ENCODE data around the gene CACNA1H.
"Not testable (repeated sequence)": the region's sequence is repeated elsewhere in the genome, so short reads cannot be mapped to it uniquely, and the experiment has no call there.

Gene CACNA1H

DNA sequence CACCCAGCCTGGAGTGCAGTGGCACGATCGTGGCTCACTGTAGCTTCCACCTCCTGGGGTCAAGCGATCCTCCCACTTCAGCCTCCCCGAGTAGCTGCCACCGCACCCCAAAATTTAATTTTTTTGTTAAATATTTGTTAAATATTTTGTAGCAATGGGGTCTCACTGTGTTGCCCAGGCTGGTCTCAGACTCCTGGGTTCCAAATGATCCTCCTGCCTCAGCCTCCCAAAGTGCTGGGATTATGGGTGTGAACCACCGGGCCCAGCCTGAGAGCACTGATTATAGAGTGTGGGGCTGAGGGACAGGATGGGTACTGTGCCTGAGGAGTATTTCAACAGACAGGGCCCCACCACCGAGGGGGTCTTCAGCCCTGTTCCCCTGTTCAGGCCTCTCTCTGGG lies 36.5 kb downstream of the CACNA1H start:
- Mint-ChIP-seq H3K27me3 (peaks cover 16 to 20% of the 10 kb centered on the region in 2 donors), H3K4me3 (no peak overlapping the region), H3K4me1 (no peaks in the 10 kb centered on the region), H3K27ac (no peak overlapping the region), H3K9me3 (no peaks in the 10 kb centered on the region), H3K36me3 (no peaks in the 10 kb centered on the region)
- DNase-seq (no peak), ATAC-seq (replicated peaks) (no peak)

DNA sequence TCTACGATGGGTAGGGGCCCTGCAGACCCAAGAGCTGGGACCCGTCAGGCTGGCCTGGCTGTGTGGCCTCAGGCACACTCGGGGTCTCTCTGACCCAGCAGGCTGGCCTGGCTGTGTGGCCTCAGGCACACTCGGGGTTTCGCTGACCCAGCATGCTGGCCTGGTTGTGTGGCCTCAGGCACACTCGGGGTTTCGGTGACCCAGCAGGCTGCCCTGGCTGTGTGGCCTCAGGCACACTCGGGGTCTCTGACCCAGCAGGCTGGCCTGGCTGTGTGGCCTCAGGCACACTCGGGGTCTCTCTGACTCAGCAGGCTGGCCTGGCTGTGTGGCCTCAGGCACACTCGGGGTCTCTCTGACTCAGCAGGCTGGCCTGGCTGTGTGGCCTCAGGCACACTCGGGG lies 37.9 kb downstream of the CACNA1H start:
- H3K4me3 Mint-ChIP-seq; H3K4me1 Mint-ChIP-seq; ATAC-seq (replicated peaks); H3K9me3 Mint-ChIP-seq; H3K36me3 Mint-ChIP-seq; H3K27ac Mint-ChIP-seq; DNase-seq: not testable (repeated sequence)
- peaks cover 16 to 27% of the 10 kb centered on the region in 2 donors for H3K27me3 Mint-ChIP-seq

DNA sequence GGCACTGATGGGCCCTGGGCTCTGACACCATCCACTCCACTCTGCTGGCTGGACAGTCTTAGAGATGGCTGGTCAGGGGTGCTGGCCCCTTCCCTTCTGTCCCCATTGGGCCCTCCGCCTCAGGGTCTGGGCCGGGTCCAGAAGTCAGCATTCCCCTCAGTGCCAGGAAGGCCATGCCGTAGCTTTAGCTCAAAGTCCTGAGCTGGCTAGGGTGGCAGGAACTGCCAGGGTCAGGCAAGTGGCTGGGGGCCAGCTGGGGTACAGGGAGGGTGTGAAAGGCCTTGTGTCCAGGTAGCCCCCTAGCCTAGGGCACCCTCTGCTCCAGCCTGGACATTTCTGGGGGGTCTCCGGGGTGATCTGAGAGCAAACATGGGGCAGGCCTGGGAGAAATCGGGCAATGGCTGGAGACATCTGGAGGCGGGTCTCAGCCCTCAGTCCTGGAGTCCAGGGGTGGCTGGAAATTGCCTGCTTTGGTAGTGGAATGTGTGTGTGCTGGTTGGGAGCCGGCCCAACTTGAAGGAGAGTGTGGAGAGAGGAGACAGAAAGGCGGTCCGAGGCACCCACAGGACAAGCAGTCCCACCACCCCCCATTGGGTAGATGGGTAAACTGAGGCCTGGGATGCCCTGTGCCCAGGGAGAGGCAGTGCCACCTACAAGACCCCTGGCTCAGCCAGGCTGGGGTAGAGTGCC lies 39.6 kb downstream of the CACNA1H start:
- ATAC-seq (replicated peaks) (no peak), DNase-seq (no peak)
- no peak overlapping the region for H3K27ac Mint-ChIP-seq
- no peaks in the 10 kb centered on the region for H3K4me1 Mint-ChIP-seq
- no peaks in the 10 kb centered on the region for H3K36me3 Mint-ChIP-seq
- no peaks in the 10 kb centered on the region for H3K9me3 Mint-ChIP-seq
- H3K27me3 Mint-ChIP-seq = peaks cover 16 to 37% of the 10 kb centered on the region in 2 donors
- H3K4me3 Mint-ChIP-seq = no peak overlapping the region

DNA sequence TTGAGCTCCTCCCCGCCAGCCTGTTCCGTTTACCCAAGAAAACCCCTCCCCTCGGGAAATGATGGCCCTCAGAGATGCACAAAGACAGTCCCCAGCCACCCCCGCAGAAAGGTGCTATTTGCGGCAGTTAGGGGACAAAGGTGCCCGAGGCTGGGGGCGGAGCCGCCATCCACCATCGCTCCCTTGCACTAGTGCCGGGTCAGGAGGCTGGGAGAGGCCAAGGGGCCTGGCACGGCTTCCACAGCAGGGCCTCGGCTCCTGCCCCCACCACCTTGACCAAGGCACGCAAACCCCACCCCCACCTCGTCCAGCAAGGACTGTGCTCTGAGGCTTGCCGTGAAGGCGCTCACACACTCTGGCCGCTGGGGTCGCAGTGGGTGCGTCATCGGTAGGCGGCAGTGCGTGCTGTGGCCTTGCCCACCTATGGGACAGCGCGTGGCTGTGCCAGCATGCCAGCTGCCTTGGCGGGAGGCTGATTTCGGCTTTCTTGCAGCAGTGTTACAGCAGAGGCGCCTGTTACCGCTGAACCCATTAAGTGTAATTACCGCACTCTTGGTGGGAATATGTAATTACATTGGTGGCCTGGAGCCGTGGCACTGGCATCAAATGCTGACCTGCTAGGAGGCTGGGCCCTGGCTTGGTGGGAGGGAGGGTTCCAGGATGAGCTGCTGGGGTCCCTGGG lies 40.4 kb downstream of the CACNA1H start:
- DNase-seq (no peak), ATAC-seq (replicated peaks) (no peak)
- Mint-ChIP-seq H3K27ac (no peak overlapping the region), H3K4me1 (no peaks in the 10 kb centered on the region), H3K36me3 (no peaks in the 10 kb centered on the region), H3K9me3 (no peaks in the 10 kb centered on the region), H3K4me3 (no peak overlapping the region), H3K27me3 (peaks cover 11 to 37% of the 10 kb centered on the region in 2 donors)

DNA sequence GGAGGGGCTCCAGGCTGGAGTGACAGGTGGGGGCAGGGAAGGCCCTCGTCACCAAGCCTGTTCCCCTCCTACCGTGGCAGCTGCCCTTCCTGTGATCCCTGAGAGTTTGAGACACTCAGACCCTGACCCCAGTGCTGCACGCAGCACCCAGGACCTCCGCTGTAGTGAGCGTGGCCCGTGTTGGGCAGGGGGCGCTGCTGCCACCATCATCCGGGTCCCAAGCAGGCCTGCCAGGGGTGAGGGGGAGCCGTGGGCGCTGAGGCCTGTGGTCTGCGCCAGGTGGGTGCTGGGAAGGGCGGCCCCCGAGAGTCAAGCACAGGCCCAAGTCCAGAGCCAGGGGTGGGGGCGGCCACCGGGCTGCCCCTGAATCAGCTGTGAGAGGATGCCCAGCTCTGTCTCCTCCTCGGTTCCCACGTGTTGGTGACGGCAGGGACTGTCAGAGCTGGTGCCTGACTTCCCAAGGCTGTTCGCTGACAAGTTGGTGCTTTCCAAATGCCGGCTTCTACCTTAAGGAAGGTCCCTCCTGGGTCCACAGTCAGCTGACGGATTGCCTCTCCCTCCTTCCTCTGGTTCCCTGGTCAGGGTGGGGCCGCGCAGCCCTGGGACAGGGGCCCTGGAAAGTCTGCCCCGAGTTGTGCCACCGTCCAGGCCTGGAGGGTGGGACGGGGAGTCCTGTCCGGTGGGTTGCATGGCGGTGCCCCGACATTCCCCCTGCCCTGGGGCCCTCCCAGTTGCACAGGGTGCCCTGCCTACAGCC lies 41.1 kb downstream of the CACNA1H start:
- Mint-ChIP-seq H3K36me3 (no peaks in the 10 kb centered on the region), H3K9me3 (no peaks in the 10 kb centered on the region), H3K27me3 (peaks cover 8 to 32% of the 10 kb centered on the region in 2 donors), H3K4me1 (peaks cover 0 to 2% of the 10 kb centered on the region in 2 donors), H3K4me3 (no peak overlapping the region), H3K27ac (no peak overlapping the region)
- ATAC-seq (replicated peaks) (no peak), DNase-seq (no peak)

DNA sequence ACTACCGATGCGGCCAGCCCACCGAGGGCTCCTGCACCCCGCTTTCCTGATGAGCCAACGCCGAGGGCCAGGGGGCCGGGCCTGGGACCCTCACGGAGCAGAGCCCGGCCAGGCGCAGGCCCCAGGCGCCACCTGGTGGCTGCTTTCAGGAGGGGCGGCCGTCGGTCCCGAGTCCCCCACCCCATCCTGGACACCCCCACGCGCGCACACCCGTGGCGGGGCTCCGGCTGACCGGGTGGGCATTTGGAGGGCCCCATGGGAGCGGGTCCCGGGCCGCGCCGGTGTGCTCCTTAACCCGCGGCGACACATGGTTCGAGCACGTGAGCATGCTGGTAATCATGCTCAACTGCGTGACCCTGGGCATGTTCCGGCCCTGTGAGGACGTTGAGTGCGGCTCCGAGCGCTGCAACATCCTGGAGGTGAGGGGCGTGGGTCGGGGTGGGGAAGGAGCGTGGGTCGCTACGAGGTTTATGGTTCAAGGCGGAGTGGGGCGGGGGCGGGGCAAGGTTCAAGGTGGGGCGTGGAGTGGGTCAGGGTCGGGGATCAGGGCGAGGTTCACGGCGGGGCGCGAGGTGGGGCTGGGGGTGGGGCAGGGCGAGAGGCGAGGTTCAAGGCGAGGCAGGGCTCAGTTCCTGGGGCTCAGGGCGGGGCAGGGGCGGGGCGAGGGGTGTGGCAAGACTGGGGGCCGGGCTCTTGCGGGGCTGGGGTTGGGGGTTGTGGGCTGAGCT lies 41.9 kb downstream of the CACNA1H start:
- Mint-ChIP-seq H3K4me1 (peaks cover 0 to 2% of the 10 kb centered on the region in 2 donors), H3K9me3 (peaks cover 2 to 3% of the 10 kb centered on the region in 2 donors), H3K36me3 (no peaks in the 10 kb centered on the region), H3K4me3 (no peak overlapping the region), H3K27me3 (peaks cover 5 to 30% of the 10 kb centered on the region in 2 donors), H3K27ac (no peak overlapping the region)
- DNase-seq = no peak
- ATAC-seq (replicated peaks) = peak in 1 of 2 donors; percentile 38

DNA sequence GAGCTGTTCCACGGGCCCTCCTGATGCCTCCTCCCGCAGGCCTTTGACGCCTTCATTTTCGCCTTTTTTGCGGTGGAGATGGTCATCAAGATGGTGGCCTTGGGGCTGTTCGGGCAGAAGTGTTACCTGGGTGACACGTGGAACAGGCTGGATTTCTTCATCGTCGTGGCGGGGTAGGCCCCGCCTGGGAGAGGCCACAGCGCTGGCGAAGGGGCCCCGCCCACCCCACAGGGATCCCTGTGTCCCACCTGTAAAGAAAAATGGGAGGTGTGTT lies 42.4 kb downstream of the CACNA1H start:
- no peak for ATAC-seq (replicated peaks)
- H3K27me3 Mint-ChIP-seq = peaks cover 5 to 30% of the 10 kb centered on the region in 2 donors
- DNase-seq = no peak
- H3K9me3 Mint-ChIP-seq = peaks cover 2 to 4% of the 10 kb centered on the region in 2 donors
- no peaks in the 10 kb centered on the region for H3K36me3 Mint-ChIP-seq
- H3K27ac Mint-ChIP-seq = no peak overlapping the region
- H3K4me3 Mint-ChIP-seq = no peak overlapping the region
- H3K4me1 Mint-ChIP-seq = peaks cover 0 to 2% of the 10 kb centered on the region in 2 donors

DNA sequence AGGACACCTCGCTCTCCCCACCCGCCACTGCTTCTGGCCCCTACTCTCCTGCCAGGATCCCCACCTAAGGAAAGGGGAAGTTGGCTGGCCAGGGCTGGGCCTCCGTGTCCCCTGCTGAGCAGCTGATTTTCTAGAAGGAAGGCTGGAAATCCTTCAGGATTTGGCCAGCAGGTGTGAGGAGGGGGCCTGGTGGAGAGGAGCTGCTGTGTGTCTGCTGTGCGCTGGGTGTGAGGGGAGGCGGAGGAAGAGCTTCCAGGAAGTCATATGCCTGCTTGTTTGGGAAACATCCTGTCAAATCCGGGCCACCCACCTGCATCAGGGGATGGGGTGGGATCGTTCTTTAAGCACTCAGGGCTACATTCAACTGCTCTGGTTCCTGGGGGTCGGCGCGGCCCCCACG lies 43.6 kb downstream of the CACNA1H start:
- Mint-ChIP-seq H3K9me3 (peaks cover 2 to 4% of the 10 kb centered on the region in 2 donors), H3K4me3 (no peak overlapping the region), H3K4me1 (peaks cover 0 to 2% of the 10 kb centered on the region in 2 donors), H3K27ac (no peak overlapping the region), H3K36me3 (no peaks in the 10 kb centered on the region), H3K27me3 (peaks cover 5 to 30% of the 10 kb centered on the region in 2 donors)
- no peak for ATAC-seq (replicated peaks)
- DNase-seq = no peak

DNA sequence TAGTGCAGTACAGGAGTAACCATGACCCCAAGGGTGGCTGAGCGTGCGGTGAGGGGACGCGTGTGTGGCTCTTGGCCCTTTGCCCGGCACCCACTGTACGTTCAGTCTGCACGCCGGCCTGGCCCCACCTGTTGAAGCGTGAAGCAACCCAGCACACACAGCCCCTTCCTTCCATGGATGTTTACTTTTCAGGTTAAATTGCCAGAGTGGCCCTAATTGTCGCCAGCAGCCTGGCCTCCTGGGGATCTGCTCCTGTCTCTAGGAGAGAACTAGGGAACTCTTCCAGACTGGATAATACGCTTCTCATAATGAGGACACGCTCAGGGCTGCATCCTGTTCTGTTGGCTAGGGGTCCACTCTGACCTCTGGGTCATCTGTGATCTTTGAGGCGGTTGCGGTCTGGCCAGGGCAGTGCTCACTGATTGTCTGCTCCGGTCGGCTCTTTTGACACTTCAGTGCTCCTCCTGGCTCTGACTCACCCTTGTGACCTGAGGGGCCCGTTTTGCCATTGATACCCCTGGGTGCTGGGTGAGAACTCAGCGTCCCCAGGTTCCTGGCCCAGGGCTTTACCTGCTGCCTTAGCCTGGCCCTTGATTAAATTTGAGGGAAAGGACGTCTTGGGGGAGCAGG lies 44.4 kb downstream of the CACNA1H start:
- Mint-ChIP-seq H3K4me3 (no peak overlapping the region), H3K4me1 (peaks cover 0 to 2% of the 10 kb centered on the region in 2 donors), H3K36me3 (no peaks in the 10 kb centered on the region), H3K9me3 (peaks cover 2 to 4% of the 10 kb centered on the region in 2 donors), H3K27ac (no peak overlapping the region), H3K27me3 (peaks cover 5 to 30% of the 10 kb centered on the region in 2 donors)
- no peak for DNase-seq
- ATAC-seq (replicated peaks) = no peak

DNA sequence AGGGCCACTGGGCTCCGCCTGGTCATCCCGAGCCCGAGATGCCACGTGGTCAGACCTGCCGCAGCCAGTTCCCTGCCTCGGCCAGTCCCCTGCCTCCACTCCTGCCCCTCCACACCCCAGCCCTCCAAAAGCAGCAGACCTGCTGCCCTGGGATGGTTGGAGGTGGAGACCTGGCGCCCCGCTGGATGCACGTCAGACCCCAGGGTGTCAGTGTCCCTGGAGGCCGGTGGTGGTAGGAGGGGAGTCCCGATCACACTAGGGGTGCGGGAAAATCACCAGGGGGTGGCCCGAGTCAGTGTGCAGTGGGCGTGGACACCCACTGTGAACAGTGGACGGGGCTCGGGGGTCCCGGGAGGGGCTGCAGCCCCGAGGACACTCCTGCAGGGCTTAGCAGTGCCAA lies 45.3 kb downstream of the CACNA1H start:
- H3K36me3 Mint-ChIP-seq = no peaks in the 10 kb centered on the region
- H3K9me3 Mint-ChIP-seq = peaks cover 2 to 4% of the 10 kb centered on the region in 2 donors
- peaks cover 0 to 22% of the 10 kb centered on the region in 2 donors for H3K27me3 Mint-ChIP-seq
- no peak overlapping the region for H3K4me3 Mint-ChIP-seq
- peaks cover 0 to 2% of the 10 kb centered on the region in 2 donors for H3K4me1 Mint-ChIP-seq
- no peak overlapping the region for H3K27ac Mint-ChIP-seq
- ATAC-seq (replicated peaks) = no peak
- DNase-seq = no peak

DNA sequence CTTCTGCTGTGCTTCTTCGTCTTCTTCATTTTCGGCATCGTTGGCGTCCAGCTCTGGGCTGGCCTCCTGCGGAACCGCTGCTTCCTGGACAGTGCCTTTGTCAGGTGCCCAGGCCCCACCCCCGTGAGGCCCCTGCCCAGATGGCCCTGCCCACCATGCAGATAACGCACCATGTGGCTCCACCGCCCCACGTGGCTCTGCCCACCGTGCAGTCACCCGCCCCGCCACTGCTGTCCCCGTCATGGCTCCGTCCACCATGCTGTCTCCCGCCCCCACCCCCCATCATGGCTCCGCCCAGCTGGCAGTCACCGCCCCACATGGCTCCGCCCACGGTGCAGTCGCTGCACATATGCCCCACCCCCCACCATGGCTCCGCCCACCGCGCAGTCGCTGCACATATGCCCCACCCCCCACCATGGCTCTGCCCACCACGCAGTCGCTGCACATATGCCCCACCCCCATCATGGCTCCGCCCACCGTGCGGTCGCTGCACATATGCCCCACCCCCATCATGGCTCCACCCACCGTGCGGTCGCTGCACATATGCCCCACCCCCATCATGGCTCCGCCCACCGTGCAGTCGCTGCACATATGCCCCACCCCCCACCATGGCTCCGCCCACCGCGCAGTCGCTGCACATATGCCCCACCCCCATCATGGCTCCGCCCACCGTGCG lies 45.9 kb downstream of the CACNA1H start:
- not testable (repeated sequence) for DNase-seq; ATAC-seq (replicated peaks); H3K4me3 Mint-ChIP-seq

DNA sequence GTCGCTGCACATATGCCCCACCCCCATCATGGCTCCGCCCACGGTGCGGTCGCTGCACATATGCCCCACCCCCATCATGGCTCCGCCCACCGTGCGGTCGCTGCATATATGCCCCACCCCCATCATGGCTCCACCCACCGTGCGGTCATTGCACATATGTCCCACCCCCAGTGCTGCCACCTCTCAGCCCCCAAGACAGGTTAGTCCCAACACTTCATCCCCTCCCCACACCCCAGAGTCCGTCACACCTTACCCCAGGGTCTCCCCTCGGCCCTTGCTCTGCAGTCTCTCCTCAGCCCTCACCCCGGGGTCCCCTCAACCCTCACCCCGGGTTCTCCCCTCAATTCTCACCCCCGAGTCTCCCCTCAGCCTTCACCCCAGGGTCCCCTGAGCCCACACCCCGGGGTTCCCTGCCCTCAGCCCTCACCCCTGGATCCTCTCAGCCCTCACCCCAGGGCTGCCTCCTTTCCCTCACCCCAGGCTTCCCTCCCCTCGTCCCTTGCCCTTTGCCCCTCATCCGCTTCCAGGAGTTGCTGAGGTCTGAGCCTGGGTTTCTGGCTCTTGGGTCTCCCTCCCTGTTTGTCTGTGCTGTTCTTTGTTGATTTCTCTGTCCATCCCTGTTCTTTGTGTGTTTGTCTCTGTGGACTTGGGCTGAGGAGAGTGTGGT lies 46.6 kb downstream of the CACNA1H start:
- DNase-seq = no peak
- H3K27me3 Mint-ChIP-seq = peaks cover 0 to 17% of the 10 kb centered on the region in 2 donors
- peaks cover 2 to 4% of the 10 kb centered on the region in 2 donors for H3K9me3 Mint-ChIP-seq
- ATAC-seq (replicated peaks) = no peak
- peaks cover 0 to 2% of the 10 kb centered on the region in 2 donors for H3K4me1 Mint-ChIP-seq
- H3K36me3 Mint-ChIP-seq = no peaks in the 10 kb centered on the region
- H3K27ac Mint-ChIP-seq = no peak overlapping the region
- H3K4me3 Mint-ChIP-seq = no peak overlapping the region

More for the DNA sequence above, 45.9 kb downstream of the CACNA1H start:
- peaks cover 0 to 19% of the 10 kb centered on the region in 2 donors for H3K27me3 Mint-ChIP-seq
- not testable (repeated sequence) for H3K9me3 Mint-ChIP-seq, H3K36me3 Mint-ChIP-seq, H3K27ac Mint-ChIP-seq, H3K4me1 Mint-ChIP-seq

DNA sequence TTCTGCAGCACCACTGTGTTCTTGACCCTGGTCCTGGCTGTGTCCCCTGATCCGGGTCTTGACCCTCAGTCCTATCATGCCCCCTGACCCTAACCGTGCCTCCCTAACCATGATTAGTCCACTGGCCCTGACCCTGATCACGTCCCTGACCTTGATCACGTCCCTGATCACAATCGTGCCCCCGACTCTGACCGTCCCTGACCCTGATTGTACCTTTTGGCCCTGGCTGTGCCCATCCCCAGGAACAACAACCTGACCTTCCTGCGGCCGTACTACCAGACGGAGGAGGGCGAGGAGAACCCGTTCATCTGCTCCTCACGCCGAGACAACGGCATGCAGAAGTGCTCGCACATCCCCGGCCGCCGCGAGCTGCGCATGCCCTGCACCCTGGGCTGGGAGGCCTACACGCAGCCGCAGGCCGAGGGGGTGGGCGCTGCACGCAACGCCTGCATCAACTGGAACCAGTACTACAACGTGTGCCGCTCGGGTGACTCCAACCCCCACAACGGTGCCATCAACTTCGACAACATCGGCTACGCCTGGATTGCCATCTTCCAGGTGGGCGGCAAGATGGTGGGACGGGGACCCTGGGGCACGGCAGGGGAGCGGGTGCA lies 47.2 kb downstream of the CACNA1H start:
- Mint-ChIP-seq H3K27me3 (peaks cover under 1 to 14% of the 10 kb centered on the region in 2 donors), H3K27ac (no peak overlapping the region), H3K9me3 (peaks cover 2 to 4% of the 10 kb centered on the region in 2 donors), H3K36me3 (no peaks in the 10 kb centered on the region), H3K4me1 (peaks cover 0 to 2% of the 10 kb centered on the region in 2 donors), H3K4me3 (no peak overlapping the region)
- ATAC-seq (replicated peaks) (no peak), DNase-seq (no peak)

Data from stimulated activated naive B cell treated with anti-CD40 and anti-IgM and Interleukin-4, amounts not matched to agents 10 μg/mL and 1 μg/mL and 100 μg/mL, for 72 hours (primary cell).